ENCODE results near the gene EFCAB5. TPM values are rescaled to one million over a fixed set of nuclear protein-coding genes. Genes with fewer than 3 reads are reported as not detected.

The EFCAB5 gene
- total and polyA plus RNA-seq, 2 of the 8 experiments (the other 6 are each of a cell fraction or from before 2014, with no cell fraction given): 0.05 to 0.34 TPM

GRCh38 chr17:29929006-29929532 lies 12.4 kb upstream of the EFCAB5 start (continued):
- TF ChIP-seq BCL11A (IDR thresholded peaks at IDR 0.05; ENCODE audit: low read depth in 2 of 2, low read length in 2 of 2) (no peak), KDM4A (IDR thresholded peaks at IDR 0.05; ENCODE audit: low read depth, low read length, severe bottlenecking) (peak; percentile 21)
